HG02571 (cell line): ENCODE results near the gene DPY30.

Experiments
- ATAC-seq: cut with Tn5 transposase; IDR thresholded peaks from one replicate; pipeline ENCODE4 v1.9.1; 2021; ENCODE audit warnings: mild to moderate bottlenecking, moderate library complexity; ENCODE audit not compliant: unreplicated experiment

Gene DPY30

GRCh38 chr2:31979018-31979417 is 60.6 kb downstream of the DPY30 start:
- ATAC-seq: no peak

DNA sequence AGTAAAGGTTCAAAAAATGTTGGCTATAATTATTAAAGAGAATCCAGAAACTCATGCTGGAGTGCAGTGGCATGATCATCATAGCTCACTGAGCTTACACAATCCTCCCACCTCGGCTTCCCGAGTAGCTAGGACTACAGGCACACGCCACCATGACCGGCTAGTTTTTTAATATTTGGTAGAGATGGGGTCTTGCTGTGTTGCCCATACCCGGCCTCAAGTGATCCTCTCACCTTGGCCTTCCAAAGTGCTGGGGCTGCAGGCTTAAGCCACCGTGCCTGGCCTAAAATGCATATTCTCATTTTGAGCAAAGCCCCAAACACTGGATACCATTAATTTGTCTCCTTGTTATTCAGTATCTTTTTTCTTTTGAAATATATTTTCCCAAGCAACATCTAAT is 61.2 kb downstream of the DPY30 start:
- no peak for ATAC-seq
